Measurements from ENCODE around the gene PKM.
"Not testable (repeated sequence)": the region's sequence is repeated elsewhere in the genome, so short reads cannot be mapped to it uniquely, and the experiment has no call there.

The PKM gene

GRCh38 chr15:72231066-72231832 lies at the start of gene PKM:
Gene PKM, minus strand, starts transcription at chr15:72231190. Its CDS starts 12,093 bp downstream, at chr15:72219097.
- peak; percentile 90 for DNase-seq

- no peak for DNase-seq
Measured at GRCh38 chr15:72280751-72281150, 49.8 kb upstream of the PKM start.

DNA sequence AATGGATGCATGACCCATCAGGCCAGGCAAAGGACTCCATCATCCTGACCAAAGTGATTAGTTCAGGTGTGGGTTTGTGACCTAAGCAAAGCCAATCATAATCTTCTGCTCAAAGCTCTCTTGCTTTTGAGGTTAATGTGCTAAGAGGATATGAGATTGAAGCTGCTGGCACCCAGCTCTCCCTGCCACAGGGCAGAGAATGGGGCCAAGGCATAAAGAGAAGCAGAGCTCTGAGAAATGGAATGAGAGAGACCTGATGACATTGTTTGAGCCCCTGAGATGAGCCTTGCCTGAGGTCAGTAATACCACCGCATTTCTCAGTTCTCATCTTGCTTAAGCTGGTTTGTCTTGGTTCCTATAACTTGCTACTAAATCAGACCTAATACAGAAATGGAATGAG lies 47.7 kb upstream of the PKM start:
- DNase-seq = no peak

DNA sequence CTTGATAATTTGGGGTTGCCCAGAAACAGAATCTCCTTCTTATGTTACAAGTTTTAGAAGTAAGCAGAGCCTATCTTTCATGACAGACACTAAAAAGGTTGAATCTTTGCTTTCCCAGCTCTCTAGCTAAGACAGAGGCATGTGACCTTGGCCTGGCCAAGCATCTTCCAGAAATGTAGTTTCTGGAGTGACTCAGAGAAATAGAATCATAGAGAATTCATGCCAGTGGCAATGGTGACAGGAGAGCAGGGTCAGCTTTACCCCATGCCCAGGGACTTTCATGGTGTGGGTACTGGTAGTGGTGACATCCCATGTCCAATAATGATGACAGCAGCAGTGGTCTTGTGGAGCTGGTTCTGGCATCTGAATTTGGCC lies 45.3 kb upstream of the PKM start:
- no peak for DNase-seq

GRCh38 chr15:72275635-72276325 lies 44.8 kb upstream of the PKM start:
- not testable (repeated sequence) for DNase-seq

GRCh38 chr15:72272997-72273352 lies 42.0 kb upstream of the PKM start:
- DNase-seq = no peak

GRCh38 chr15:72272213-72272996 lies 41.4 kb upstream of the PKM start, which contains the start of gene PARP6:
Gene PARP6, minus strand, starts transcription at chr15:72272554. Its CDS starts 5,077 bp downstream, at chr15:72267477.
- DNase-seq = peak; percentile 91

- DNase-seq = no peak
Measured at GRCh38 chr15:72271895-72272212, 40.9 kb upstream of the PKM start.

DNA sequence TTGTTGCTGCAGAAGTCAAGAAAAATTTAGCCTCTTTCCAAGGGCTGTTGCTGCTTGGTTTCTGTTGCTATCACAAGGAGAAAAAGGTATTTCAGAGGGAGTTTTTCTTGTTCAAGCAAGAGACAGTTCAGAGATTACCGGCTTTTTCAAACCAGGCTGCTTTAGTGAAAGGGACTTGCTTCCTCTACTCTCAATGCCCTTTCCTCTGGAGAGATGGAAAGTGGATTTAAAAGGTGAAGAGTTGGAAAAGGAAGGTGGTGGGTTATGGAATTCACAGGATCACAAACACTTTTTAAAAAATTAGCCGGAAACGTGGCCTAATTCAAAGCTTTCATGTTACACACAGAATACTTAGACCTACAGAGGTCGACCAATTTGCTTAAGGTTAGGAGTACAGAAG lies 40.2 kb upstream of the PKM start:
- no peak for DNase-seq

- no peak for DNase-seq
Measured at GRCh38 chr15:72269739-72270138, 38.7 kb upstream of the PKM start.

DNA sequence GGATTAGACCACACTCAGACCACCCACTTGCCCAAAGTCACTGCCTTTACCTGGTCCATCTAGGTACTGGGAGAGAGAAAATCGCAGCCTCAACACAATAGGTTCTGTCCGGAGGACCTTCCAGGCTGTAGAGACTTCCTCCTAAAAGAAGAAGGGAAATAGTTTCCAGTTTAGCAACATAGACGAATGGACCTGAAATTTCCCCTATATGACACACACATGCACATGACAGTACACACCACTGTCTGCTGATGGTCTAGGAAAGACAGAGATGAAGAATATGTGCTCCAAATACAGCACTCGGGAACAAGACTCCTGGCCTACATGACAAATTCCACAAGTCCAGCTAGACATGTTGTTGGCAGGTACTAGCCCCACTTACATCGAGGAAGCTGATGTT lies 34.0 kb upstream of the PKM start:
- DNase-seq = no peak

DNA sequence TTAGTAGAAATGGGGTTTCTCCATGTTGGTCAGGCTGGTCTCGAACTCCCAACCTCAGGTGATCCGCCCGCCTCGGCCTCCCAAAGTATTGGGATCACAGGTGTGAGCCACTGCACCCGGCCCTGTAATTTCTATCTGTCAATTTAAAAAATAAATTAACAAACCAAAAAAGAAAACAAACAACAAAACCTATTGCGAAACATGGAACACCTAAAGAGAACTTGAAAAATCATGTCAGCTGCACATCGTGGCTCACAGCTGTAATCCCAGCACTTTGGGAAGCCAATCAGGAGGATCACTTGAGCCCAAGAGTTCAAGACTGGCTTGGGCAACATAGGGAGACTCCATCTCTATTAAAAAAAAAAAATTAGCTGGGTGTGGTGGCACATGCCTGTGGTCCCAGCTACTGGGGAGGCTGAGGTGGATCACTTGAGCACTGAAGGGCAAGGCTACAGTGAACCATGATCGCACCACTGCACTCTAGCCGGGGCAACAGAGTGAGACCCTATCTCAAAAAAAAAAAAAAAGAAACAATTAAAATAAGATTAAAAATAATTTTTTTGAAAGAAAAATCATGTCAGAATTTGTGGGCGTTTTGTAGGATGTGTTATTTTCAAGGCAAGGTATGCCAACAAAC lies 21.8 kb upstream of the PKM start:
- no peak for DNase-seq

- DNase-seq = no peak
Measured at GRCh38 chr15:72249142-72249810, 18.3 kb upstream of the PKM start.

GRCh38 chr15:72248514-72248913 lies 17.5 kb upstream of the PKM start:
- no peak for DNase-seq

DNA sequence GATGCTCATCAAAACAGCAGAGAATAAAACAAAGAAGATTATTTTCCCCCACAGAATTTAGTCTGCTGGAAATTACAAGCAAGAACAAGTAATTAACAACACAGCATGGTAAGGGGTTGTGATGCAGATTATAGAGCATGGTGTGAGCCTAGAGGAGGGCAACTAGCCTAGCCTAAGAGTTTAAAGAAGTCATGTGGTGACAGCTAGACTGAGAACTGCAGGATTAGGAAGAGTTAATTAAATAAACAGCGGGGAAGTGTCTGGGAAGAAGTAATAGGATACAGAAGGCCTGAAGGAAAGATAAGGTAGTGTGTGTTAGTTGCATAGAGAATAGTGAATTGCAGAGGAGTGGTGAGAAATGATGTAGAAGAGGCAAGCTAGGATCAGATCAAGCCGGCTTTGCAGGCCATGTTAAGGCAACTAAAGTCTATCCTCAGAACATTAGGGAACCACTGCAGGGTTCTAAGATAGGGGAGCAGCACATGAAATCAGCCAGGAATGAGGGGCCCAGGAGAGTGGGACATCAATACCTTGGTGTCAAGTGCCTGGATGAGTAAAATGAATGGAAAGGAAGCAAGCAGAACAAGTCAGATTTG lies 11.9 kb upstream of the PKM start:
- DNase-seq = no peak

DNA sequence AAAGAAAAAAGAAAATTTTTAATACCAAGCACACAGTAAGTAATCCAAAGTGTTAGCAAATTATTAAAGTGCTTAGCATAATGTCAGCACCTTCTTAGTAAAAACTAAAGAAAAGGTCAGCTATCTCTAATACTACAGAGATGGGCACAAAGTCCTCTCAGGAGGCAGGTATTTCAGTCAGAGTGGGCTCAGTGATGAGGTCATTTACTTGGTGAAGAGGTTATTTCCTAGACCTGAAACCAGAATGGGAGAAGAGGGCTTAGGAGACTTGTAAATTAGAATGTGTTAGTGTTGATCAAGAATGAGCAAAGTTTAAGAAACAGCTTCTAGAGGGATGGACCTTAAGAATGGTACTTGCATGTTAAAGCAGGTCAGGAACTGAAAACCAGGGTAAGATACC lies 8.7 kb upstream of the PKM start:
- no peak for DNase-seq

DNA sequence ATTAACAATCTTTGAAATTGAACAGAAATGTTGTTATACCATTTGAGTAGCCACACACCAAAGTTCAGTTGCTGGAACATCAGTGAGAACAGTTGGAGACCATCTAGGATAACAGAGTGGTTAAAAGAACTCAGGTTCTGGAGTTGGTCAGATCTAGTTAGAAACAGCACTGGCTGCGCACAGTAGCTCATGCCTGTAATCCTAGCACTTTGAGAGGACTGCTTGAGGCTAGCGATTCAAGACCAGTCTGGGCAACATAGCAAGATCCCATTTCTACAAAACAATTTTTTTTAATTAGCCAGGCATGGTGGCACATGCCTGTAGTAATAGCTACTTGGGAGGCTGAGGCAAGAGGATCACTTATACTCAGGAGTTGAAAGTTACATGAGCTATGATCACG lies 7.6 kb upstream of the PKM start:
- no peak for DNase-seq

DNA sequence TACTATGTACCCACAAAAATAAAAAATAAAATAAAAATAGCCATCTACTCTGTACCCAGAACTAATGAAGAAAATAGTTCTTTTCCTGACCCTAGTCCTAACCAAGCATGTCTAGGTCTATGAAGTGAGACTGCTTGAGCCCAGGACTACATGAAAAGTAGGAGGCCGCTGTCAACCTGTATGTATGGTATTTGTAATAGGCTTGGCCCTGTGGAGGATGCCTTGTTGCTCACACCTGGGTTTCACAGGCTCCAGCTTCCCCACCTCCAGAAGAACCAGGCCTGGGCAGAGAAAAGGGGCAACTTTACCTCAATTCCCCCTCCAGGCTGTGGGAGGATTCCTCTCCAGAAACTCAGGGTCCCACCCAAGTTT lies 6.8 kb upstream of the PKM start:
- no peak for DNase-seq

GRCh38 chr15:72237029-72237852 lies 6.3 kb upstream of the PKM start:
- no peak for DNase-seq

DNA sequence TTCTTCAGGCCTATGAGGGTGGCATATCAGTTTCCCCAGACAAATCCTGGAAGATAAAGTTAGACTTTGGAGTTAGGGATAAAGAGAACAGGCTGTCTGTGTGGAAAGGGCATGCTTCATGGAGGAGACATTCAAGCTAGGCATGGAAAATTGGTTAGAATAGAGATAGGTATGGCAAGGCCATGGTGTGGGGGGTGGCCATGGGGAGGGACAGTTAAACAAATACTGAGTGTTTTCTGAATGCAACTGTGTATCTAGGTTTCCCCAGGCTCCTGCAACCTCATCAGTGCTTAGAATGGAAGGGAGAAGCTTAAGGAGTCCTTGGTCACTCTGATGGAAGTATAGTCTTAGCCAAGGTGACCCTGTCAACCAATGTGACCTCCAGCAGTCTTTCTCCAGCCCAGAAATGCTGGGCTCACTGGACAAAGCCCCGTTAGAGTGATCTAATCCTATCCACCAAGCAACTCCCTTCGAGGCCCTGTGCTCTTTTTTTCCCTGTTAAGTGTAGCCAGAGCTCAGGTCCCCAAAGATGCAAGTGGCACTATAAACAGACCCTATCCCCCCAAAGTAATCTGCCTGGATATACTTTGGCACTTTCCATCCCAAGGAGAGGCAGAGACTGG lies 5.5 kb upstream of the PKM start:
- DNase-seq = no peak

- no peak for DNase-seq
Measured at GRCh38 chr15:72235298-72235697, 4.3 kb upstream of the PKM start.

Data from NCI-H1092 treated with DMSO at 0.1 percent for 48 hours (cell line).